CD14-positive monocyte (primary cell): Measurements from ENCODE around the gene EXOC6B. TPM values are rescaled to one million over a fixed set of nuclear protein-coding genes. Genes with fewer than 3 reads are reported as not detected.

ENCODE experiments used
- DNase-seq, 3 donors: peaks; one replicate each; pipeline ENCODE4 v3.0.0-alpha.2; 2011 to 2022
- H2AFZ ChIP-seq: 2 replicates; pipeline ENCODE4 v1.6.0; 2012; ENCODE audit warnings: mild to moderate bottlenecking, low read depth, low read length, inconsistent platforms; ENCODE audit not compliant: insufficient read depth, poor library complexity, severe bottlenecking
- H3K27ac ChIP-seq, 2 donors: 1 replicate in 1 of 2; 2 replicates in 1 of 2; pipeline ENCODE4 v1.5.1; 2012 to 2013; ENCODE audit warnings: low read length in 2 of 2, control low read depth in 1 of 2, inconsistent platforms in 1 of 2, low read depth in 1 of 2, mild to moderate bottlenecking in 1 of 2
- H3K27me3 ChIP-seq, 2 donors: one replicate each; pipeline versions ENCODE4 v1.6.0 to v1.6.1; 2011 to 2013; ENCODE audit warnings: low read length in 2 of 2; ENCODE audit not compliant: control insufficient read depth in 2 of 2, insufficient read depth in 2 of 2
- H3K36me3 ChIP-seq, 2 donors: replicated peaks in 1 of 2; 1 replicate in 1 of 2; 2 replicates in 1 of 2; pipeline versions ENCODE4 v1.5.1 to v1.6.1; 2012 to 2013; ENCODE audit warnings: low read length in 2 of 2, control low read depth in 1 of 2, inconsistent platforms in 1 of 2, mild to moderate bottlenecking in 1 of 2; ENCODE audit not compliant: insufficient read depth in 2 of 2, control insufficient read depth in 1 of 2
- H3K4me1 ChIP-seq, 2 donors: 1 replicate in 1 of 2; 2 replicates in 1 of 2; pipeline versions ENCODE4 v1.5.1 to v1.6.1; 2012 to 2013; ENCODE audit warnings: low read length in 2 of 2, control low read depth in 1 of 2, inconsistent platforms in 1 of 2, mild to moderate bottlenecking in 1 of 2, moderate library complexity in 1 of 2; ENCODE audit not compliant: insufficient read depth in 2 of 2, control insufficient read depth in 1 of 2
- H3K4me2 ChIP-seq: replicated peaks from 2 replicates; pipeline ENCODE3; 2012; ENCODE audit warnings: low read length, moderate library complexity, mild to moderate bottlenecking; ENCODE audit not compliant: poor library complexity, severe bottlenecking; ENCODE audit errors: extremely low read depth
- H3K4me3 ChIP-seq, 3 experiments: fragments of 200-600 bp in 1 of 3; sonication (generic) in 1 of 3; replicated peaks in 1 of 3; 1 replicate in 2 of 3; 2 replicates in 1 of 3; pipeline ENCODE4 v1.5.1; 2011 to 2013; ENCODE audit warnings: low read length in 3 of 3, mild to moderate bottlenecking in 3 of 3, control low read depth in 2 of 3, low read depth in 2 of 3, inconsistent platforms in 1 of 3, moderate library complexity in 1 of 3
- H3K79me2 ChIP-seq: 2 replicates; pipeline ENCODE4 v1.6.0; 2012; ENCODE audit warnings: mild to moderate bottlenecking, control low read depth, inconsistent platforms, low read length, moderate library complexity; ENCODE audit not compliant: insufficient read depth
- H3K9ac ChIP-seq: 2 replicates; pipeline ENCODE4 v1.6.0; 2017; ENCODE audit warnings: low read length, mild to moderate bottlenecking; ENCODE audit not compliant: insufficient read depth, poor library complexity, severe bottlenecking
- H3K9me3 ChIP-seq, 2 donors: replicated peaks in 1 of 2; 1 replicate in 1 of 2; 2 replicates in 1 of 2; pipeline versions ENCODE4 v1.5.1 to v1.6.1; 2012 to 2013; ENCODE audit warnings: low read length in 2 of 2, control low read depth in 1 of 2; ENCODE audit not compliant: control insufficient read depth in 1 of 2, insufficient read depth in 1 of 2
- H4K20me1 ChIP-seq: 2 replicates; pipeline ENCODE4 v1.6.0; 2012; ENCODE audit warnings: mild to moderate bottlenecking, low read length, control low read depth, moderate library complexity; ENCODE audit not compliant: insufficient read depth
- H3K27ac Mint-ChIP-seq, 7 donors: one replicate each; pipeline ENCODE4 v1.8.0; 2020; ENCODE audit warnings: mild to moderate bottlenecking in 7 of 7, mixed read lengths in 7 of 7, moderate library complexity in 6 of 7, inconsistent platforms in 2 of 7
- H3K27me3 Mint-ChIP-seq, 3 donors: one replicate each; pipeline ENCODE4 v1.8.0; 2021 to 2022; ENCODE audit warnings: low read depth in 3 of 3, mild to moderate bottlenecking in 3 of 3, mixed read lengths in 3 of 3, moderate library complexity in 3 of 3, inconsistent platforms in 1 of 3
- H3K36me3 Mint-ChIP-seq, 2 donors: one replicate each; pipeline ENCODE4 v1.8.0; 2020; ENCODE audit warnings: mixed read lengths in 2 of 2, inconsistent platforms in 1 of 2, mild to moderate bottlenecking in 1 of 2
- H3K4me1 Mint-ChIP-seq: one replicate; pipeline ENCODE4 v1.8.0; 2020; ENCODE audit warnings: mild to moderate bottlenecking, mixed read lengths
- H3K4me3 Mint-ChIP-seq, 2 donors: one replicate each; pipeline ENCODE4 v1.8.0; 2020; ENCODE audit warnings: mild to moderate bottlenecking in 2 of 2, mixed read lengths in 2 of 2, moderate library complexity in 1 of 2
- H3K9me3 Mint-ChIP-seq, 7 donors: one replicate each; pipeline ENCODE4 v1.8.0; 2020 to 2022; ENCODE audit warnings: mixed read lengths in 7 of 7, mild to moderate bottlenecking in 6 of 7, moderate library complexity in 6 of 7, inconsistent platforms in 2 of 7
- WGBS: methylation state at CpG from one replicate; pipeline ENCODE4 v1.1.5; 2013; ENCODE audit warnings: missing lambda C conversion rate; ENCODE audit not compliant: insufficient coverage; 5-methylcytosine and 5-hydroxymethylcytosine counted together
- intact Hi-C, 2 donors: fragments of 100-400 bp; cut with micrococcal nuclease; formaldehyde crosslinking; loops; one replicate each; pipeline versions ENCODE4 v1.15.0 to v1.15.1; 2023
- polyA plus RNA-seq, 3 donors: library from polyadenylated mRNA; depleted of rRNA in 1 of 3; unstranded in 2 of 3; stranded (reverse) in 1 of 3; fragments of 300-500 nt in 2 of 3; fragments of >200 nt in 1 of 3; fragmentation: Illumina TruSeq in 2 of 3; gene quantifications; 1 replicate in 2 of 3; 2 replicates in 1 of 3; pipeline ENCODE4 v1.2.3, GENCODE V29; 2012 to 2021
- TF ChIP-seq, protein P1 (sequence below): fragments of 200-600 bp; IDR thresholded peaks from one replicate; pipeline ENCODE4 v1.8.0; 2022; ENCODE audit warnings: antibody characterized with exemption, mild to moderate bottlenecking

Gene EXOC6B
- polyA plus RNA-seq, 3 donors = 1.8 to 2.8 (median 2.1) TPM

DNA sequence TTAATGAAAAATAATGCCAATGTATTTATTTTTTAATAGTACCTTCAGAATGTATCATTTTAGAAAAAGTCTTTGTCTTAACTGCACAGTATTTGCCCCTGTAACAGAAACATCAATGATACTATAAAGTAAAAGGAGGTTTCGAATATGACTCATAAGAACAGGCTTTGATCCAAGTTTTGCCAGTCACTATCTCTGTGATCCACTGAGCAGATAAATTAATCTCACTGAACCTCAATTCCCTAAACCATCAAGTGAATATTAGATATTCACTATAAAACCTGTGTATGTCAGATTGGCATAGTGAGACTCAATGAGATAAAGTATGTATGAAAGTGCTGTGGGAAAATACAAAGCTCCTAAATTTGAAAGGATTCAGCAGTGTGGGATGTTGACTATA lies 292.1 kb downstream of the EXOC6B start:
- intact Hi-C loops = no loop called here
- no peak overlapping the region for H3K4me3 ChIP-seq
- no peak overlapping the region for H3K4me2 ChIP-seq
- H4K20me1 ChIP-seq = no peaks in the 10 kb centered on the region
- Mint-ChIP-seq H3K27me3 (peaks cover 0 to 3% (median 0%) of the 10 kb centered on the region in 3 donors), H3K27ac (no peak overlapping the region), H3K36me3 (no peaks in the 10 kb centered on the region), H3K9me3 (peaks cover 0 to 7% (median 0%) of the 10 kb centered on the region in 7 donors), H3K4me3 (no peak overlapping the region), H3K4me1 (peaks cover 8% of the 10 kb centered on the region)
- H3K27me3 ChIP-seq = no peaks in the 10 kb centered on the region
- TF ChIP-seq, protein P1, sequence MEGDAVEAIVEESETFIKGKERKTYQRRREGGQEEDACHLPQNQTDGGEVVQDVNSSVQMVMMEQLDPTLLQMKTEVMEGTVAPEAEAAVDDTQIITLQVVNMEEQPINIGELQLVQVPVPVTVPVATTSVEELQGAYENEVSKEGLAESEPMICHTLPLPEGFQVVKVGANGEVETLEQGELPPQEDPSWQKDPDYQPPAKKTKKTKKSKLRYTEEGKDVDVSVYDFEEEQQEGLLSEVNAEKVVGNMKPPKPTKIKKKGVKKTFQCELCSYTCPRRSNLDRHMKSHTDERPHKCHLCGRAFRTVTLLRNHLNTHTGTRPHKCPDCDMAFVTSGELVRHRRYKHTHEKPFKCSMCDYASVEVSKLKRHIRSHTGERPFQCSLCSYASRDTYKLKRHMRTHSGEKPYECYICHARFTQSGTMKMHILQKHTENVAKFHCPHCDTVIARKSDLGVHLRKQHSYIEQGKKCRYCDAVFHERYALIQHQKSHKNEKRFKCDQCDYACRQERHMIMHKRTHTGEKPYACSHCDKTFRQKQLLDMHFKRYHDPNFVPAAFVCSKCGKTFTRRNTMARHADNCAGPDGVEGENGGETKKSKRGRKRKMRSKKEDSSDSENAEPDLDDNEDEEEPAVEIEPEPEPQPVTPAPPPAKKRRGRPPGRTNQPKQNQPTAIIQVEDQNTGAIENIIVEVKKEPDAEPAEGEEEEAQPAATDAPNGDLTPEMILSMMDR = no peak
- WGBS = no CpG with 5 or more reads among the region's 1 CpG
- H3K27ac ChIP-seq = no peak overlapping the region
- no peak overlapping the region for H3K9ac ChIP-seq
- no peaks in the 10 kb centered on the region for H3K36me3 ChIP-seq
- H3K4me1 ChIP-seq = no peaks in the 10 kb centered on the region
- H3K9me3 ChIP-seq = no peaks in the 10 kb centered on the region
- H2AFZ ChIP-seq = no peak overlapping the region
- H3K79me2 ChIP-seq = no peaks in the 10 kb centered on the region
- no peak for DNase-seq

DNA sequence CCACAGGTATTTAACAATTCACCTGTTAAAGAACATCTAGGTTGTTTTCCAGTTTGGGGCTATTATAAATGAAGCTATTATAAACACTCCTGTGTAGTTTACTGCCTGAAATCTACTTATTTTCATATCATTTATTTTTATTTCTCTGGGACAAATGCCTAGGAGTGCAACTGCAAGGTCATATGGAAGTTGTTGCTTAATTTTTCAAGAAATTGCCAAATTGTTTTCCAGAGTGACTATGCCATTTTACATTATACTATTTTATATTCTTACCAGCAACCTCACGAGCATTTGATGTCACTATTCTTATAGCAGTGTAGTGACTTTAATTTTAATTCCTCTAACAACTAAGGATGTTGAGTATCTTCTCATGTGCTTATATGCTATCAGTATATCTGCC lies 298.4 kb downstream of the EXOC6B start:
- no peak overlapping the region for H3K27ac ChIP-seq
- H3K9ac ChIP-seq = no peak overlapping the region
- no peak for DNase-seq
- no peaks in the 10 kb centered on the region for H3K36me3 ChIP-seq
- Mint-ChIP-seq H3K27ac (peak overlapping the region in 1 of 7 donors; percentile 2), H3K36me3 (no peaks in the 10 kb centered on the region), H3K4me1 (peaks cover 4% of the 10 kb centered on the region), H3K9me3 (peaks cover 0 to 4% (median 0%) of the 10 kb centered on the region in 7 donors), H3K4me3 (no peak overlapping the region), H3K27me3 (no peaks in the 10 kb centered on the region)
- H3K27me3 ChIP-seq = no peaks in the 10 kb centered on the region
- H3K4me3 ChIP-seq = no peak overlapping the region
- H4K20me1 ChIP-seq = no peaks in the 10 kb centered on the region
- no peaks in the 10 kb centered on the region for H3K4me1 ChIP-seq
- WGBS = no CpG with 5 or more reads among the region's 1 CpG
- H3K4me2 ChIP-seq = no peak overlapping the region
- intact Hi-C loops = no loop called here
- TF ChIP-seq, protein P1 = no peak
- no peaks in the 10 kb centered on the region for H3K9me3 ChIP-seq
- H2AFZ ChIP-seq = no peak overlapping the region
- H3K79me2 ChIP-seq = no peaks in the 10 kb centered on the region
